KOPT-K1 (cell line): ENCODE measurements around the gene TIE1.

Experiments used
- H3K27ac ChIP-seq: fragments of 200-600 bp; sonication (generic); 2 replicates; pipeline ENCODE4 v1.5.1; 2016; ENCODE audit warnings: antibody characterized with exemption, mild to moderate bottlenecking, low read depth, low read length; ENCODE audit not compliant: poor library complexity, severe bottlenecking
- H3K36me3 ChIP-seq: fragments of 200-600 bp; sonication (generic); 2 replicates; pipeline ENCODE4 v1.5.1; 2017; ENCODE audit warnings: antibody characterized with exemption, mild to moderate bottlenecking, low read length, moderate library complexity; ENCODE audit not compliant: insufficient read depth
- H3K9me3 ChIP-seq: fragments of 200-600 bp; sonication (generic); 2 replicates; pipeline ENCODE4 v1.5.1; 2017; ENCODE audit warnings: antibody characterized with exemption, low read length, mild to moderate bottlenecking; ENCODE audit not compliant: insufficient read depth, poor library complexity, severe bottlenecking

TIE1 gene

GRCh38 chr1:43322506-43322905, 21.7 kb downstream of the TIE1 start:
- Histone ChIP-seq H3K36me3 (no peaks in the 10 kb centered on the region), H3K9me3 (peaks cover 15% of the 10 kb centered on the region), H3K27ac (no peak overlapping the region)

GRCh38 chr1:43324810-43325209, 24.0 kb downstream of the TIE1 start:
- H3K27ac ChIP-seq = no peak overlapping the region
- peaks cover 21% of the 10 kb centered on the region for H3K9me3 ChIP-seq
- no peaks in the 10 kb centered on the region for H3K36me3 ChIP-seq

DNA sequence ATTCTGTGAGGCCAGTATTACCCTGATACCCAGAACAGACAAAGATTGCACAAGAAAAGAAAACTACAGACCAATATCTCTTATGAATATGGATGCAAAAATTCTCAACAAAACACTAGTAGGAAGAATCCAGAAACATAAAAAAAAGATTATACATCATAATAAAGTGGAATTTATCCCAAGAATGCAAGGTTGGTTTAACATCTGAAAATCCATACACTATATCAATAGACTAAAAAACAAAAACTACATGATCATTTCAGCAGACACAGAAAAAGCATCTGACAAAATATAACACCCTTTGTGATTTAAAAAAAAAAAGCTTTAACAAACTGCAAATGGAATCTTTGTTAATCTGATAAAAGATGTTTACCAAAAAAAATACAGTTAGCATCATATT, 24.6 kb downstream of the TIE1 start:
- Histone ChIP-seq H3K9me3 (peaks cover 21% of the 10 kb centered on the region), H3K27ac (no peak overlapping the region), H3K36me3 (no peaks in the 10 kb centered on the region)

DNA sequence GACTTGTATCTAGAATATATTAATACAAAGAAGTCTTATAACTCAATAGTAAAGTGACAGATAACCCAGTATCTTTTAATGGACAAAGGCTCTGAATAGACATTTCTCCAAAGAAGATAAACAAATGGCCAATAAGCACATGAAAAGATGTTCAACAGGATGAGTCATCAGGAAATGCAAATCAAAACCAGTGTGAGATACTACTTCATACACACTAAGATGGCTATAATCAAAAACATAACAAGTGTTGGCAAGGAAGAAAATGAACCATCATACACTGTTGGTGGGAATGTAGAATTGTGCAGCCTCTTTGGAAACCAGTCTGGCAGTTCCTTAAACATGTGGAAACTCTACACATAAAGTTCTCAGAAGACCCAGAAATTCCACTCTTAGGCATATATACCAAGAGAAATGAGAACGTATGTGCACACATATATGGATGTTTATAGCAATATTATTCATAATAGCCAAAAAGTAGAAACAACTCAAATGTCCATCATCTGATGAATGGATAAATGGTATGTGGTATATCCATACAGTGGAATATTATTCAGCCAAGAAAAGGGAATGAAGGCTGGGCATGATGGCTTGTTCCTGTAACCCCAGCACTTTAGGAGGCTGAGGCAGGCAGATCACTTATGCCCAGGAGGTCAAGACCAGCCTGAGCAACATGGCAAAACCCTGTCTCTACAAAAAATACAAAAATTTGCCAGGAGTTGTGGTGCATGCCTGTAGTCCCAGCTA, 26.9 kb downstream of the TIE1 start:
- Histone ChIP-seq H3K27ac (no peak overlapping the region), H3K9me3 (peaks cover 21% of the 10 kb centered on the region), H3K36me3 (no peaks in the 10 kb centered on the region)

DNA sequence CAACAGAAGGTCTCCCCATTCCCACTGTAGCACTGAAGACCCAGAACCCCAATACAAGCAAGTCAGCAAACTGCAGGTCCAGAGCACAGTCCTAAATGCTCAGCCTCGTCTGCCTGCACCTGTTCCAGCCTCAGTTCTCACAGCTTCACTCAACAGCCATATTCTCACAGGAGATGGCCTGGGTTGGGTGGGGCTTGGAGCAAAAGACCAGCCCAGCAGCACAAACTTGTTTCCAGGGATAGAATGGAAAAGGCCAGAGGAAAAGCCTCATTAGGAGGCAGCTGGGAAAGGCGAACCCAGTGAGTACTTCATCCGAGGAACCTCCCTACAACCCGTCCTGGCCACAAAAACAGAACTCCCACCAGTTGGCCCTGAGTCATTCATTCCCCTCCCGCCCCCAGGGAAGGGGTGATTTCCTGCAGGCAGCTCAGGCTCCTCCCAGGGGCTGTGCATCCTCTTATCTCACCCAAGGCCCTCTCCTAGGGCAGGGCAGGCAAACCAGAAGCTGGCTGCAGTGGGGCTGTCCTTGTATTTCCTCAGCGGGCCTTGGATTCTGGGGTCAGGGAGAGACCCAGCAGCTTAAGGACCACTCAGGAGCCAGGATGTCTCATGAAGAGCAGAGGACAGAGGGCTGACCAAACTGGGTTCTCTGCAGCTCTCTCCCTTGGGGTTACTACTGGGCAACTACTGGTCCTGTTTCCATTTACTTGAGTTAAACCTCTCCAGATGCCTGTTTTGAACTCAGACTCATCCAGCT, 29.4 kb downstream of the TIE1 start:
- Histone ChIP-seq H3K9me3 (peaks cover 15% of the 10 kb centered on the region), H3K36me3 (no peaks in the 10 kb centered on the region), H3K27ac (no peak overlapping the region)

- Histone ChIP-seq H3K9me3 (peaks cover 7% of the 10 kb centered on the region), H3K27ac (no peak overlapping the region), H3K36me3 (no peaks in the 10 kb centered on the region)
Measured at GRCh38 chr1:43331688-43332087, 30.9 kb downstream of the TIE1 start.

GRCh38 chr1:43334453-43335205, 33.8 kb downstream of the TIE1 start:
- H3K9me3 ChIP-seq = no peaks in the 10 kb centered on the region
- no peak overlapping the region for H3K27ac ChIP-seq
- no peaks in the 10 kb centered on the region for H3K36me3 ChIP-seq

- Histone ChIP-seq H3K27ac (no peak within 1 kb of the TSS), H3K36me3 (no peaks in the 10 kb centered on the region), H3K9me3 (no peaks in the 10 kb centered on the region)
Measured at GRCh38 chr1:43337588-43337987, 36.8 kb downstream of the TIE1 start, which contains the start of gene MPL. TSS of gene MPL (plus strand) at chr1:43337818. CDS start at chr1:43337849, 31 bp downstream.

DNA sequence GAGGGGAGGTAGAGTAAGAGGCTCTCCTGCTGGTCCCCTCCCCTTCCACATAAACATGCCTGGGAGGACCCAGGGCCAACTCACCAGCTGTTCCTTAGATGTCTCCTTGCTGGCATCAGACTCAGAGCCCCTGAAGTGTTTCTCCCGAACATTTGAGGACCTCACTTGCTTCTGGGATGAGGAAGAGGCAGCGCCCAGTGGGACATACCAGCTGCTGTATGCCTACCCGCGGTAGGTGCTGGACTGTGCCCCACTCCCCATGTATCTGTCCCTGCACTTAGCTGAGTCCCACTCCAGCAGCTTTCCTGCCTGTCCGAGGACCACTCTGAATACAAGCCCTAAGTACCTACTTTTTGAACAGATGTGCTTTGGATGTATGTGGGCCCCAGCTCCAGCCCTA, 37.2 kb downstream of the TIE1 start:
- H3K36me3 ChIP-seq = no peaks in the 10 kb centered on the region
- no peak overlapping the region for H3K27ac ChIP-seq
- H3K9me3 ChIP-seq = no peaks in the 10 kb centered on the region

- H3K36me3 ChIP-seq = no peaks in the 10 kb centered on the region
- H3K9me3 ChIP-seq = no peaks in the 10 kb centered on the region
Measured at GRCh38 chr1:43339584-43340232, 38.9 kb downstream of the TIE1 start.

DNA sequence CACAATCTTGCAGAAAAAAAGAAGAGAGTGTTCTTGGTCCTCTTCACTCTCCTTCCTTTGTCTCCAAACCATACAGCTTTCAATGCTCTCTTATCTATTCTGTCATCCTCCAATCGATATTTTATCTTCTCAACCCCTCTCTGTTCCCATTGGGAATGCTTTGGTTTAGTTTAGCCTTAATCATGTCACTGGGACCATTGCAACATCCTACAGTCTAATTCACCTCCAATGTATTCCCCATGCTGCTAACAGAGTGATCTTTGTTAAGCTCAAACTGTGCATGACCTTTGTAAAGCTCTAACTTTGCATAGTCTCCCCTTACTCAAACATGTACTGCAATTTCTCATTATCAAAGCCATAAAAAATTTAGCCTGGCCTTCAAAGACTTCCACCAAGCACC, 39.8 kb downstream of the TIE1 start:
- H3K9me3 ChIP-seq = no peaks in the 10 kb centered on the region
- H3K27ac ChIP-seq = no peak overlapping the region
- no peaks in the 10 kb centered on the region for H3K36me3 ChIP-seq

More at GRCh38 chr1:43339584-43340232, 38.9 kb downstream of the TIE1 start:
- no peak overlapping the region for H3K27ac ChIP-seq

DNA sequence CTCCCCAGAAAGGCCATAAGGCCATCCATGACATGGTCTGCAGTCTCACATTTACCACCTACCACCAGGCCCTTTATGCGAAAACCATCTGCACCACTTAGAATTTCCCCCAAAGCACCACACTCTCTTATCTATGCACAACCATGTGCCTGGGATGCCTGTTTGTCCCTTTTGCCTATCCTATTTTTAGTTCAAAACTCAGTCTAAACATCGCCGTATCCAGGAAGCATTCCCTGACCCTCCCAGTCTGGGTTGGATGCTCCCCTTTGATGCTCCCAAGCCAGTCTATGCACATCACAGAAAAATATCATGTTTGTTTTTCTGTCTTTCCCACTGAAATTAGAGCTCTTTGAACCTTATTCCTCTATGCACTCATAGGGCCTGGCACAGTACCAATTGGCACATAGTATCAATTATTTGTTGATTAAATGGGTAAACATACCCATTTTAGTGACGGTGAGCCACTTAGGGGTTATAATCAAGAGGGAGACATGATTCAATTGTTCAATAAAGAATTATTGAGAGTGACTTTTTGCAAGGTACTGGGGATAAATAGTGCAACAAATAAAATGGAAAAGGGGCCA, 43.6 kb downstream of the TIE1 start:
- H3K9me3 ChIP-seq = no peaks in the 10 kb centered on the region
- H3K27ac ChIP-seq = no peak overlapping the region
- no peaks in the 10 kb centered on the region for H3K36me3 ChIP-seq

DNA sequence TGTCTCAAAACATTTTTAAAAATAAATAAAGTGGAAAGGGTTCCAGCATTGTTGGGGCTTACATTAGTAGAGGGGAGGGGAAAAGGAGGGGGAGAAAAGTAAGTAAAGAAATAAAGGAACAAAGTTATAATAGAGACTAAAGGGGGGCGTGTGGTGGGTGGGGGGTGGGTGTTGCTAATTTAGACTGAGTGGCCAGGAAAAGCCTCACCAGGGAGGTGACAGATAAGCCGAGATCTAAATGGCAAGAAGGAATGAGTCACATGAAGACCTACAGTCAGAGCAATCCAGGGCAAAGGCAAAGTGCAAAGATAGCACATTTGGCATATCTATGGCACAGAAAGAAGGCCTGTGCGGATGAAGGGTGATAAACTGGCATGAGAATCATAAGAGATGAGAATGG, 44.3 kb downstream of the TIE1 start:
- H3K36me3 ChIP-seq = no peaks in the 10 kb centered on the region
- no peaks in the 10 kb centered on the region for H3K9me3 ChIP-seq
- no peak overlapping the region for H3K27ac ChIP-seq

- Histone ChIP-seq H3K36me3 (no peaks in the 10 kb centered on the region), H3K9me3 (no peaks in the 10 kb centered on the region), H3K27ac (no peak overlapping the region)
Measured at GRCh38 chr1:43346636-43347035, 45.9 kb downstream of the TIE1 start.
